MV-4-11 (cell line): ENCODE results near the gene UTF1.
A peak's percentile ranks its signal among the peaks of the same experiment; 100 is the strongest.

Experiments
- DNase-seq: peaks from one replicate; lab custom pipeline; 2025; lab: John Stamatoyannopoulos, UW

Gene UTF1

GRCh38 chr10:133247681-133248333, 17.8 kb downstream of the UTF1 start:
- no peak for DNase-seq

DNA sequence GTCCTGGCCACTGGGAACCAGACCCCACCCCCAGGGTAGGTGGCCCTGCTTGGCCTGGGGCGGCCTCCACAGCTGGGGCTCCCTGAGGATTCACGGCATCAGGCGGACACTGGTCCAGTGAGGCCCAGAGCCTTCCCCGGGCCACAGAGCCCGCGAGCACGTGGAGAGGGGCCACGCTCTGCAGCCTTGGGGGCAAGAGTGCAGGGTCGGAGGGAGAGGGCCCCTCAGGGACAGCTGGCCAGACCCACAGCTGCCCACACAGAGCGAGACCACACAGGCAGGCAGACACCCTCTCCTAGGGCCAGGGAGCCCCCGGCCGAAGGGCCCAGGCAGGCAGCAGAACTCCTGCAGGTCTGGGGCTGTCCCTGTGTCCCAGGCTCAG, 18.3 kb downstream of the UTF1 start:
- no peak for DNase-seq

DNA sequence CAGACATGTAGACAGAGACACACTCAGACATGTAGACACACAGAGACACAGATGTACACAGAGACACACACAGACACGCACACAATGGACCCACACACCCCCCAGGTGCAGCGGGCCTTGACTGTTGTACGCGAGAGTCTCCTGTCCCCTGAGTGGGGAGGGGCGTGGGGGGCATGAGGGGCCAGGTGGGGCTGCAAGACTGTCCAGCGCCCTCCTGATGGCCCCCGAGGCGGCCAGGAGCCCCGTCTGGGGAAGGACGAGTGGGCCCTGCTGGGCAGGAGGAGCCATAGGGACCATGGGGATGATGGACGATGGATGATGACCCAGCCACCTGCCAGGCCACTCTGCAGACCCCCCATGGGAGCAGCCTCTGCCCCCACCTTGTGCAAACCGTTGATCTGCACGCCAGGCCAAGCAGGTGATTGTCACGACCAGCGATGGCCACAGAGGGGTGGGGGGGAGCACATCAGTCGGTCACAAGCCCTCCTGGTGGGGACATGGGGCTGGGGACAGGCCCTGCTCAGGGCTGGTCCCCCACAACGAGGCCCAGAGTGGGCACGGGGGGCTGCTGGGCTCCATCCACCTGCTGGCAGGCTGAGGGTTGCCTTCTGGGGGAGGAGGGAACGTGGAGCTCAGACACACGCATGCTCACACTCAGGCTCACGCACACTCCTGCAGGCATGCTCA, 19.2 kb downstream of the UTF1 start:
- DNase-seq, result no peak

GRCh38 chr10:133249975-133250754, 20.1 kb downstream of the UTF1 start:
- DNase-seq, result no peak

- peak; percentile 38 for DNase-seq
Measured at GRCh38 chr10:133251388-133252222, 21.6 kb downstream of the UTF1 start.

- DNase-seq, result no peak
Measured at GRCh38 chr10:133252223-133252552, 22.2 kb downstream of the UTF1 start.

DNA sequence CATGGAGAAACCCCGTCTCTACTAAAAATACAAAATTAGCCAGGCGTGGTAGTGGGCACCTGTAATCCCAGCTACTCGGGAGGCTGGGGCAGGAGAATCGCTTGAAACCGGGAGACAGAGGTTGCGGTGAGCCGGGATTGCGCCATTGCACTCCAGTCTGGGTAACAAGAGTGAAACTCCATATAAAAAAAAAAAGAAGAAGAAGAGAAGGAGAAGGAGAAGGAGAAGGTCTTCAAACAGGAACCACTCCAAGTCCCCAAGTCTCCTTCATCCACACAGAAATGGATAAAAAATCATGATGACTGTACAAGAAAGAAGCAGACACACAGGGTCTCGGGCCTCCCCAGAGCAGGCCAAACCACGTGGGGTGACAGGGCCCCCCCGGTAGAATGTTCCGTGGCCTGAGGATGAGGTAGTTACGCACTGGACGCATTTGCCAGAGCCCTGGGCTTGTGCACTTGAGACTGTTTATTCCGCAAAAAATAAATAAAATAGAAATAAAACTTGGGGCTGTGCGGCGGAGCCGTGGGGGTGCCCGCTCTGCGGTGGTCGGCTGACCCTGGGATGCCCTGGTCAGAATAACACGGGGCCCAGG, 23.4 kb downstream of the UTF1 start:
- peak; percentile 90 for DNase-seq

DNA sequence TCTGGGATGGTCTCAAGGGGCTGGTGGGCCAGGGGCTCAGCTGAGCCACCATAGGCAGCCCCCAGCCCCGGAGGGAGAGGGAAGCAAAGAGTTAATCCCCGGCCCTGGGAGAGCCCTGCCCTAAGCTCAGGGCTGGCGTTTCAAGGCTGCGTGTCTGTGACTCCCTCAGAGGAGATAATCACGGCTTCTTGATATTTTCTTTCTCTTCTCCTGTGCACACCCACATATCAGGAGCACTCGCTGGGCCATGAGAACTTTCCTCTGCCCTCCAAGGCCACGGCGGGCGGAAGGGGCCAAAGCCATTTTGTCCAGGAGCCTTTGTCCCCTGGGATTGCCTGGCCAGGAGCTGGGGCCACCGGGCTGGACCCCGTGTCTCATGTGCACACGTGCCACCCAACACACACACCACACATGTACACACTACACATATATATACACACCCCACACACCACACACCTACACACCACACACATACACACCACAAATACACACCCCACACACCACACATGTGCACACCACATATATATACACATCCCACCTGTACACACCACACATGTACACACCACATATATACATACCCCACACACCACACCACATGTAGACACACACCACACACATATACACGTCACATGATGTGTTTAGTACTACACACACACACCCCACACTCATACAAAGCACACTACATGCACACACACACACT, 24.6 kb downstream of the UTF1 start:
- no peak for DNase-seq

GRCh38 chr10:133255323-133255722, 25.3 kb downstream of the UTF1 start:
- no peak for DNase-seq

GRCh38 chr10:133257489-133258065, 27.6 kb downstream of the UTF1 start:
- DNase-seq, result peak; percentile 77

GRCh38 chr10:133258066-133258817, 28.2 kb downstream of the UTF1 start:
- no peak for DNase-seq

DNA sequence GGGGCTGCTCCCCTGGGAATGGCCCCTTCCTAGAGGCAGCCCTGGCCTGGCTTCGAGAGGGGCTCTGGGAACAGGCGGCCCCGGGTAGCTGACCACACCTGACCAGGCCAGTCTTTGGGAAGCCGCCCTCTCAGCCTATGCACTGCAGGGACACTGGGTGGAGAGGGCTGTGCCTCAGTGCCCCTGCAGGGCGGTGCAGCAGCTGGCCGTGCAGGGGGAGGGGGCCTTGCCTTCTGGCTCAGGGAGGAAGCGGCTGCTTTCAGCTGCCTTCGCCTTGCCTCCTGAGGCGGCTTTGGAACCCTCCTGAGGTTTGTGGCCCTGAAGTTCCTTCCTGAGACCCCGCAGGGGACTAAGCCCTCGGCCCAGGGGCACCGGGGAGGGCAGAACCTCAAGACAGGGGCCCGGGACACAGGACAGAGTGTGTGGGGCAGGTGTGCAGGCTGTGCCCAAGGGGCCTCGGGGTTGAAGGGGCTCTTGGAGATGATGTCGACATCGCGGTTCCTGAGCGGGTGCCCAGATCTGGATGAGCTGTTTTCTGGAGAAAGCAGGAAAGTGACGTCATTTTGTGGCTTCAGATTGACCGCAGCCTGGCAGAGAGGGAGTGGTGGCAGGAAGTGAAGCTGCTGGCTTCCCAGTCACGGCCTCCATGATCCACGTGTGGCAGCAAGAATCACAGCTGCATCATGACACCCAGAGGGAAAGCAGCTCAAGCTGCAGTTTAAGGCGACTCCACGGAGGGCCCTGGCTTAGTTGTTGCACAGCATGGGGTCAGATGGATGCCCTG, 29.0 kb downstream of the UTF1 start:
- DNase-seq, result peak; percentile 99

DNA sequence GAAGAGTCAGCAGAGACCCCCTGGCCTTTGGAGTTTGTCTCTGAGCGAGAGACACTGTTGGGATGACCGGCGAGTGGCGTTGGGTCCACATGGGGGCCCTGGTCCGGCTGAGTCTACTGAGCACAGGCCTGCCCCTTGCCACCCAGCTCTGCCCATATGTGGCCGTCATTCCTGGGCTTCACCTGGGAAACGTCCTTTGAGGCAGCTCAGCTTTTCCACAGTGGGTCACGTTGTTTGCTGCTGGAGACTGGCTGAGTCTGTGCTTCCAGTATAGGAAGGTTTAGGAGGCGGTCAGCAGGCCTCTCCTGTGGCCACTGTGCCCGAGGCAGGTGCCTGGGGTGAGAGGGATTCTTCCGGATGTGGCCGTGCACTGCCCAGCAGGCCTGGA, 29.6 kb downstream of the UTF1 start:
- no peak for DNase-seq

- DNase-seq, result peak; percentile 57
Measured at GRCh38 chr10:133260895-133261725, 31.1 kb downstream of the UTF1 start.

DNA sequence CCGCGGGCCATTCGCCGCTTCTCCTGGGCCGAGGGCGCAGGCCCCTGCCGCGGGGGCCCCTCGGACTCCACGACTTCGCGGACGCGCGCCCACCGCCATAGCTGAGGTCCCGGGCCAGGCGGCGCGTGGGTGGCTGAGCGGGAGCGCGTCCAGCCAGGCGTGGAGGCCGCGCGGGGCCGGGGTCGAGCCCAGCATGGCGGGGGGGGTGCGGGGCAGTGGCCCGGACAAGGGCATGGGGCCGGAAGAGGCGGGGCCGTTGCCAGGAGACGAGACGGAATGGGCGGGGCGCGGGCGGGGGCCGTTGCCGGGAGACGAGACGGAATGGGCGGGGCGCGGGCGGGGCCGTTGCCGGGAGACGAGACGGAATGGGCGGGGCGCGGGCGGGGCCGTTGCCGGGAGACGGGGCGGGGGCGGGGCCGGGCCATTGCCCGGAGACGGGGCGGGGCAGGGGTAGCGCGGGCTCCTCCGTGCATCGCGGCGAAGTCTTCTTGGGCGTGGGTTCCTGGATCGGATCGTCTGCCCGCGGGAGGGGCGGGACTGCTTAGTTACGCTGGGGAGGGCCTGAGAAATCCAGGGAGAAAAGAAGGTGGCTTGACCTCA, 31.8 kb downstream of the UTF1 start:
- DNase-seq, result peak; percentile 42

DNA sequence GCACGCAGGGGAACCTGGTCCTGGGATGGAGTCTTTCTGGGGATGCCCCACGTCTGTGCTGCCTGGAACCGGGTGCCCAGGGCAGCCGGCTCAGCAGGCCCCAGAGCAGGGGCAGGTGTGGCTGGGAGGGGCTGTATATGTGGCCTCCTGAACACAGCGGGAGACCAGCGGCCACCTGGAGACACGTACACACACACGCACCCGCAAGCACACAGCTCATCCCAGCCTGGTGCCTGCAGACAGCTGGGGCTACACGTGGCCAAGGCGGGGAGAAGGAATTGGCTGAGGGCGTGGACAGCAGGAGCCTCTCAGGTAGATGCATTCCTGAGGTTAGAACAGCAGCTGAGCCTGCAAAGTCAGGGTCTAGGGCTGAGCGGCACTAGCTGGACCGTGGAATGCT, 32.7 kb downstream of the UTF1 start:
- DNase-seq, result no peak

- no peak for DNase-seq
Measured at GRCh38 chr10:133263674-133264073, 33.7 kb downstream of the UTF1 start.

GRCh38 chr10:133264461-133264860, 34.4 kb downstream of the UTF1 start:
- peak; percentile 42 for DNase-seq
